ENCODE results near the gene CFAP61.
"Not testable (repeated sequence)": the region's sequence is repeated elsewhere in the genome, so short reads cannot be mapped to it uniquely, and the experiment has no call there.

CFAP61 gene

DNA sequence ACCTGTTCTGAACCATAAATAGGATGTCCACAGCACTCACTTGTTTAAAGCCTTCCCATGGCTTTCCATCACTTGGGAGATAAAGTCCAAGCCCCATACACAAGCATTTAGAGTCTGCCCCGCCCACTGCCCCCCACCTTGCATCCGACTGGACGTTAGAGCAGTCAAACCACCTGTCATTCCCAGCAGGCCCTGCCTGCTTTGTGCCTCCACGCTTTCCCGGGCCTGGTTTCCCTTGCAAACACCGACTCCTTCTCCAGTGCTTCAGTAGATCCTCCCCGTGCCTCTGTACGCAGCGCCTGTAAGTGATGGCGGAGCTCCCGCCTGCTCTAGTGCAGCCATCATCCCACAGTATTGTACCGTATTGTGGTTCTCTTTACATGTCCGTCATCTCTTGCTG lies 277.2 kb downstream of the CFAP61 start:
- Mint-ChIP-seq H3K36me3 (no peaks in the 10 kb centered on the region), H3K27ac (no peak overlapping the region), H3K4me1 (no peaks in the 10 kb centered on the region), H3K4me3 (no peak overlapping the region), H3K9me3 (no peaks in the 10 kb centered on the region)
- no peak for ATAC-seq
- DNase-seq (ENCODE audit: low spot score in 2 of 2) = no peak

DNA sequence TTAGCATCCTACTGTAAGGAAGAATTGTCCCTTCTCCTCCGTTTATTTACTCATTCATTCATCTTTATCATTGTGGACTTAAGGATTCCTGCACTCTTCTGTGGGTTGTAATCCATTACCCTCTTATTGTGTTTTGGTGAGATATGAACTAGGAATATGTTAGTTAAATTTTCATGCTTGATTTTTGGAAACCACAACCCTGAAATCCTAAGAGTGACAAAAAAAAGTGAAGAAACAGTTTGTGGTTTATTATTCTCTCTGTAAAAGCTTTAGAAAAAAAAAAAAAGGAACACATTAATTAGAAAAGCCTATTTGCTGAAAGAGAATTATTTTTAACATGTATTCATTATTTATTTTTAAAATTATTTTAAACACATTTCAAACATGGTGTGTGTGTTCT lies 278.8 kb downstream of the CFAP61 start:
- Mint-ChIP-seq H3K4me3 (no peak overlapping the region), H3K27ac (no peak overlapping the region), H3K36me3 (no peaks in the 10 kb centered on the region), H3K9me3 (no peaks in the 10 kb centered on the region), H3K4me1 (no peaks in the 10 kb centered on the region)
- ATAC-seq (no peak), DNase-seq (ENCODE audit: low spot score in 2 of 2) (no peak)

DNA sequence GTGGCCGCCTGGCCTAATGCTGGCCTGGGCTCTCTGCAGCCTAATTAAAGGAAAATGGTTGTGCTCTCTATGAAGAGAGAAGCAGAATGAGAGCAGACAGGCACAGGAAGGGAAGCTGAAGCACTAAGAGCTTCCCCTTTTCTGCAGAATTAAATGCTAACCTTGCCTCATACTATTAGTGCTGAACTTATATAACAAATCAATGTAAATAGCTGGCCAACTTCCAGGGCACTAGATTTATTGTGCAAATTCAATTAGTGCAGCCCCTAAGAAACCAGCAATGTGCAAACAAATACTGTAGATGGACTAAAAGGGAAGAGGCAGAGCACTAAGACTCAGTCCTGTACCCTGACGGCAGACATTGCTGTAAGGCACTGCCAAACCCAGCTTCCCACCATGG lies 279.5 kb downstream of the CFAP61 start:
- H3K9me3 Mint-ChIP-seq = no peaks in the 10 kb centered on the region
- DNase-seq (ENCODE audit: low spot score in 2 of 2) (no peak), ATAC-seq (no peak)
- H3K36me3 Mint-ChIP-seq = no peaks in the 10 kb centered on the region
- H3K27ac Mint-ChIP-seq = no peak overlapping the region
- no peaks in the 10 kb centered on the region for H3K4me1 Mint-ChIP-seq
- no peak overlapping the region for H3K4me3 Mint-ChIP-seq

DNA sequence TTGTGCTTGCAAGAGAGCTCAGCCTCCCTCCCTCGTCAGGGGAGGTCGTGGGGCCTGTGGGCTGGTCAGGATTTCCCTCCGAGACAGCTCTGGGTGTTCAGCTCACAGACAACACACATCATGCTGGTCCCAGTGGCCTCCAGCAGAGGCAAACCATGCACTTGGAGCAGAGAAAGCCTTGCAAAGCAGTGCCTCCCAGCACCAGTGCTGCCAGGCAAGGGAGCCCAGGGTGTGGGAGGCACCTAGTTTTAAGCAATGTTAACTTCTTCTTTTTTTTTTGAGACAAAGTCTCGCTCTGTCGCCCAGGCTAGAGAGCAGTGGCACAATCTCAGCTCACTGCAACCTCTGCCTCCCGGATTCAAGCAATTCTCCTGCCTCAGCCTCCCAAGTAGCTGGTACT lies 281.5 kb downstream of the CFAP61 start:
- no peak overlapping the region for H3K4me3 Mint-ChIP-seq
- no peaks in the 10 kb centered on the region for H3K36me3 Mint-ChIP-seq
- no peaks in the 10 kb centered on the region for H3K9me3 Mint-ChIP-seq
- H3K27ac Mint-ChIP-seq = no peak overlapping the region
- ATAC-seq (no peak), DNase-seq (ENCODE audit: low spot score in 2 of 2) (no peak)
- no peaks in the 10 kb centered on the region for H3K4me1 Mint-ChIP-seq

DNA sequence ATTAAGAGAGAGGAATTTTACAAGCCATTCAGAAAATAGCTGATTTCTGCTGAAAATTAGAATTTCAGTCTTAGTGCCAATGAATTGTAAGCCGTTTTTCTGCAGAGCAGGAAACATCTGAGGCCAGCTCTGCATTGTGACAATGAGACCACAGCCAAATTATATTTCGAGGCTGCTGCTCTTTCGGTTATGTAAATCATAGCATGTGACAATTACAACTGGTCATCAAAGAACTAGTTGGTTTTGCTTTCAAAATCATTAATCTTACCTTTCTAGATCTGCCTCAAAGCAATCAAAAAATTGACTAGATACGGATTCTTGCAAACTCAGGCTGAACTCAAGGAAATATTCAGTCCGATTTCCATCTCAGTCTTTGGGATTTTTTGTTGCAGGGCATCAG lies 282.2 kb downstream of the CFAP61 start:
- H3K27ac Mint-ChIP-seq = no peak overlapping the region
- H3K4me3 Mint-ChIP-seq = no peak overlapping the region
- no peaks in the 10 kb centered on the region for H3K9me3 Mint-ChIP-seq

DNA sequence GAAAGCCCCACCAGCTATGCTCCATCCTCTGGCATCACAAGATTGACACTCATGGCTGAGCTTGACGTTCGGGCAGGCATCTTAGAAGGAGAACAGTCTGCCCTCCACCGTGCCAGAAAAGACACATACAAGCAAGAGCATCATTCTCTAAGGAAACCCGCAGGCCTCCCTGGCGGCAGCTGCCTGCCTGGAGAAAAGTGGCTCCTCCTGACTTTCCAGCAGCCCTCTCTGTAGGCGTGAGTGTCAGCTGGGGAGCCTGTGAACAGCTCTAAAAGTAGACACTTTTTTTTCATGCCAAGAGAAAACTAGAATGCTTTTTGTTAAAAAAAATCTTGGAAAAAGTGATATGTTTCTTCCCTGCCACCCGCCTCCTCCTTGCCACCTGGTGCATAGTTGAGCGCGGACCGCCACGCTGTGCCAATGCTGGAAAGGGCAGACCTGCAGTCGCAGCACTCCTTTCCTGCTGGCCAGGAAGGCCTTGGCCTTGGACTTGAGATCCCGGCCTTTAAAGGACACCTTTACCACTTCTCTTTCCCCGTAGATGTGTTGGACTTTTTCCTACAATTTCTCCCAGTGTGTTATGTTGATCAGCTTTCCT lies 285.9 kb downstream of the CFAP61 start:
- H3K4me3 Mint-ChIP-seq = no peak overlapping the region
- no peak for DNase-seq (ENCODE audit: low spot score in 2 of 2)
- H3K9me3 Mint-ChIP-seq = no peaks in the 10 kb centered on the region
- H3K36me3 Mint-ChIP-seq = no peaks in the 10 kb centered on the region
- no peak overlapping the region for H3K27ac Mint-ChIP-seq
- ATAC-seq = no peak
- H3K4me1 Mint-ChIP-seq = no peaks in the 10 kb centered on the region

More for the DNA sequence above, 282.2 kb downstream of the CFAP61 start:
- DNase-seq (ENCODE audit: low spot score in 2 of 2) = no peak
- Mint-ChIP-seq H3K36me3 (no peaks in the 10 kb centered on the region), H3K4me1 (no peaks in the 10 kb centered on the region)
- ATAC-seq = no peak

DNA sequence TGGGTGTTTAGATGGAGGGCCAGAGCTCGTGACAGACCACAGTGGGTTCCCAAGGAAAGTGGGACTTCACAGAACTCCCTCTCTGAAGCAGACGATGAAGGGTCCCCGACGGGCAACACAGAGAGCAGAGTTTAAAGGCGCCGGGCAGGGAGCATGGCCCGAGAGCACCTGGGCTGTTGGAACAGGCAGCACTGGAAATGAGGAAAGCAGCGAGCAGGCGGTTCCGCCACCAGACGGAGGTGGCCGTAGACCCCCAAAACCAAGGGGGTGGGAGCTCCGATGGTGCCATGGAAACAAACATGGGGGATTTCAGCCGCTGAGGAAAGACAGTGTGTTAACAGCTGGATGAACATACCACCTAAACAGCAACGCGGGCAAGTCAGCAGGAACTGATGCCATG lies 288.1 kb downstream of the CFAP61 start:
- no peaks in the 10 kb centered on the region for H3K36me3 Mint-ChIP-seq
- H3K9me3 Mint-ChIP-seq = no peaks in the 10 kb centered on the region
- H3K4me3 Mint-ChIP-seq = no peak overlapping the region
- DNase-seq (ENCODE audit: low spot score in 2 of 2) = no peak
- ATAC-seq = no peak
- H3K27ac Mint-ChIP-seq = no peak overlapping the region
- H3K4me1 Mint-ChIP-seq = no peaks in the 10 kb centered on the region

DNA sequence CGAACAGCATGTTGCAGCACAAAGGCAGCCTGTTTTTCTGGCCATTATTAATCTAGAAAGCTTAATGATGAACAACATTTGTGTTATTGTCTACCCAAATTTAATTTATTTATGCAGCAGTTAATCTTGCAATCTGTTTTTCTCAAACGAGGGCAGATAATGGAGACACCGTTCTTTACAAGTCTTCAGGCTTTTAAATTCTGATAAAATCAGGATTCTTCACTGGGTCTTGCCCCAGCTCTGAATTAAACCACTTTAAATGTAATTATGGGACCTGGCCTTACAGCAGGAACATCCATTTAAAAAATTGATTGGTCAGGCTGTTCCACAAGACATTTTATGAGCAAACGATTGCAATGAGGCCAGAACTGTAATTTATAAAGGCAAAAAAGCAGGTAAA lies 289.0 kb downstream of the CFAP61 start:
- no peak for ATAC-seq
- H3K4me3 Mint-ChIP-seq = no peak overlapping the region
- H3K36me3 Mint-ChIP-seq = no peaks in the 10 kb centered on the region

DNA sequence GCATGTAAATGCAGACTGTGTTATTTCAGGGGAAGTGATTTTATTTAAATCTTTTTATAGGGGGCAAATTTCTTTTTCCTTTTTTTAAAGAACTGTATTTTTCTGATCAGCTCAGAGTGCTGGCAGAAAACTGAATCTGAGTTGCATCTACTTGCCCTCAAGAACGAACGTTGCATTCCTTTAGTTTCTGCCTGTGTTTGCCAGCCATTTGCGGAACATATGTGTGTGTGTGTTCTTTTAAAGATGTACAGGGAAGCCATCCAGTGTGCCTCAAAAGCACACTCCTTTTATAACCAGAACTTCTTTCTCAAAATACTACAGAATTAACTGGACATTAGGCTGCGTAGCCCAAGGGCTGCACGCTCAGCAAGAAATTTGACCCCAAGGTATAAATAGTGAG lies 289.7 kb downstream of the CFAP61 start:
- Mint-ChIP-seq H3K9me3 (no peaks in the 10 kb centered on the region), H3K4me3 (no peak overlapping the region), H3K4me1 (no peaks in the 10 kb centered on the region), H3K36me3 (no peaks in the 10 kb centered on the region), H3K27ac (no peak overlapping the region)
- DNase-seq (ENCODE audit: low spot score in 2 of 2) = no peak
- no peak for ATAC-seq

More for the DNA sequence above, 289.0 kb downstream of the CFAP61 start:
- Mint-ChIP-seq H3K9me3 (no peaks in the 10 kb centered on the region), H3K4me1 (no peaks in the 10 kb centered on the region), H3K27ac (no peak overlapping the region)
- DNase-seq (ENCODE audit: low spot score in 2 of 2) = no peak

DNA sequence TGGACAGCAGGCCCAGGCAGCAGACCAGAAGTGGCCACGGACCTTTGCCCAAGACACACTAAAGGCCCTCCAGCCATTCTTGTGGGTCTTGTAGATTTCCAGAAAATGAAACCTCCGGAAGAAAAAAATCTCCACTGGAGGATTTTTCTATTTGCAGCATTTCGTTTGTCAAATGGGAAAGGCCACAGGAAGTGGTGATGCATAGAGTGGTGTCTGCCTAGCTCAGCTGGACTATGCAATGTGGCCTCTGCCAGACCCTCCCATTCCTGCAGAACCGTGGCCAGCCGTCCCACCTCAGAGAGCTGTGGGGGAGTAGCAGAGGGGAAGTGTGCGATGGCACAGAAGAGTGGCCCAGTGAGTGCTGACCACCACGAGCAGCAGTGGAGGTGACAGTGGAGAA lies 291.6 kb downstream of the CFAP61 start:
- H3K4me3 Mint-ChIP-seq = no peak overlapping the region
- no peaks in the 10 kb centered on the region for H3K36me3 Mint-ChIP-seq
- no peak overlapping the region for H3K27ac Mint-ChIP-seq
- ATAC-seq (no peak), DNase-seq (ENCODE audit: low spot score in 2 of 2) (no peak)
- no peaks in the 10 kb centered on the region for H3K4me1 Mint-ChIP-seq
- no peaks in the 10 kb centered on the region for H3K9me3 Mint-ChIP-seq

DNA sequence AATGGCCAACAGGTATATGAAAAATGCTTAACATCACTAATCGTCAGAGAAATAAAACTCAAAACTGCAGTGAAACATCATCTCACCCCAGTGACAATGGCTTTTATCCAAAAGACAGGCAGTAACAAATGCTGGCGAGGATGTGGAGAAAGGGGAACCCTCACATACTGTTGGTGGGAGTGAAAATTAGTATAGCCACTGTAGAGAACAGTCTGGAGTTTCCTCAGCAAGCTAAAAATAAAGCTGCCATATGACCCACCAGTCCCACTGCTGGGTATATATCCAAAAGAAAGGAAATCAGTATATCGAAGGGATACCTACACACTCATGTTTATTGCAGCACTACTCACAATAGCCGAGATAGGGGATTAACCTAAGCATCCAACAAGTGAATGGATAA lies 292.1 kb downstream of the CFAP61 start:
- DNase-seq (ENCODE audit: low spot score in 2 of 2) = no peak
- Mint-ChIP-seq H3K9me3 (no peaks in the 10 kb centered on the region), H3K36me3 (no peaks in the 10 kb centered on the region), H3K27ac (no peak overlapping the region), H3K4me3 (no peak overlapping the region), H3K4me1 (no peaks in the 10 kb centered on the region)
- no peak for ATAC-seq

DNA sequence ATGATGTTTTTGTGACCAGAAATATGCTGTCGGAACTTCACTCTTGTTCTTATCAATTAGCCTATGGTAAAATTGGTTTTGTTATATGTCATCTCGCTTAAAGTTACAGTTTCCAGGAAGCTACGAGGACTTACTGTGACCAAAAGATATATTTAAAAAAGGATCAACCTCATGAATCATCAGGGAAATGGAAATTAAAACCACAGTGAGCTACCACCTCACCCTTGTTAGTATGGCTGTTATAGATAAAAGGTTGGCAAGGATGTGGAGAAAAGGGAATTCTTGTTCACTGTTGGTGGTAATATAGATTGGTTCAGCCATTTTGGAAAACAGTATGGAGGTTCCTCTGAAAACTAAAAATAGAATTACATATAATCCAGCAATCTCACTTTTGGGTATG lies 301.2 kb downstream of the CFAP61 start:
- DNase-seq (ENCODE audit: low spot score in 2 of 2) (no peak), ATAC-seq (no peak)
- Mint-ChIP-seq H3K9me3 (no peaks in the 10 kb centered on the region), H3K36me3 (no peaks in the 10 kb centered on the region), H3K4me1 (no peaks in the 10 kb centered on the region), H3K27ac (no peak overlapping the region), H3K4me3 (no peak overlapping the region)

DNA sequence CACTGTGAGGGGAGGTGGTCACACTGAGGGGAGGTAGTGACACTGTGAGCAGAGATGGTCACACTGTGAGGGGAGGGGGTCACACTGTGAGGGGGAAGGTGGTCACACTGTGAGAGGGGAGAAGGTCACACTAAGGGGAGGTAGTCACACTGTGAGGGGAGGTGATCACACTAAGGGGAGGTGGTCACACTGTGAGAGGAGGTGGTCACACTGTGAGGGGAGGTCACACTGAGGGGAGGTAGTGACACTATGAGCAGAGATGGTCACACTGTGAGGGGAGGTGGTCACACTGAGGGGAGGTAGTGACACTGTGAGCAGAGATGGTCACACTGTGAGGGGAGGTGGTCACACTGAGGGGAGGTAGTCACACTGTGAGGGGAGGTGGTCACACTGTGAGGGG lies 303.2 kb downstream of the CFAP61 start:
- not testable (repeated sequence) for H3K36me3 Mint-ChIP-seq; H3K27ac Mint-ChIP-seq; DNase-seq (ENCODE audit: low spot score in 2 of 2); ATAC-seq; H3K9me3 Mint-ChIP-seq; H3K4me3 Mint-ChIP-seq
- H3K4me1 Mint-ChIP-seq = peaks cover 12% of the 10 kb centered on the region

DNA sequence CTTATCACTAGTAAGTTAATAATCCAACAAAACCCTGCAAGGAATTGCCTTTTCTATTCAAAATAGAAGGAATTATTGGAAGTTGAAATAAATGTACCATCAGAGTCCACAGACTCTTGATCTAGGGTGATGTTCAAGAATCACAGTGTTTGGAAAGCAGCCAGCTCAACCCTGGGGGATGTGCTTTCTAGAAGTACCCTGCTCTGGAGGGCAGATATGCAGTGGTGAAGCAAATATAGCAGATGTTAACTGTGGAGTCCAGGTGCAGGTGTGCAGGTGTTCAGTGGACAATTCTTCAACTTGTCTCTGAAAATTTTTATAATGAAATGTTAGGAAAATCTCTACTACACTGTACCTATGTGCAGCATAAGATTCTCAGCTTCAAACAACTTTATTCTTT lies 306.5 kb downstream of the CFAP61 start:
- Mint-ChIP-seq H3K4me3 (no peak overlapping the region), H3K4me1 (peaks cover 30% of the 10 kb centered on the region), H3K27ac (no peak overlapping the region), H3K36me3 (no peaks in the 10 kb centered on the region), H3K9me3 (no peaks in the 10 kb centered on the region)
- DNase-seq (ENCODE audit: low spot score in 2 of 2) = no peak
- ATAC-seq = no peak

DNA sequence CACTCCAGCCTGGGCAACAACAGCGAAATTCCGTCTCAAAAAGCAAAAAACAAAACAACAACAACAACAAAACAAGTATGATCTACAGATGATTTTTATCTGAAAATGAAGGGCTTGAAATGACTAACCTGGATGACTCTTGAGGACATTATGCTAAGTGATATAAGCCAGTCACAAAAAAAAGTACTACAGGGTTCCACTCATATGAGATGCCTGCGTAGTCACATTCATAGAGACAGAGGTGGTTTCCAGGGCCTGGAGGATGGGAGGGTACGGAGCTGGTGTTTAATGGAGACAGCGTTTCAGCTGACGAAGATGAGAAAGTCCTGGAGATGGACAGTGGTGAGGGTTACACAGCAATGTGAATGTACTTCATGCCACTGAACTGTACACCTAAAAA lies 307.3 kb downstream of the CFAP61 start:
- Mint-ChIP-seq H3K4me1 (peaks cover 30% of the 10 kb centered on the region), H3K36me3 (peaks cover under 1% of the 10 kb centered on the region), H3K4me3 (peak overlapping the region; percentile 47), H3K27ac (no peak overlapping the region), H3K9me3 (no peaks in the 10 kb centered on the region)
- DNase-seq (ENCODE audit: low spot score in 2 of 2) = no peak
- ATAC-seq = peak; percentile 66

DNA sequence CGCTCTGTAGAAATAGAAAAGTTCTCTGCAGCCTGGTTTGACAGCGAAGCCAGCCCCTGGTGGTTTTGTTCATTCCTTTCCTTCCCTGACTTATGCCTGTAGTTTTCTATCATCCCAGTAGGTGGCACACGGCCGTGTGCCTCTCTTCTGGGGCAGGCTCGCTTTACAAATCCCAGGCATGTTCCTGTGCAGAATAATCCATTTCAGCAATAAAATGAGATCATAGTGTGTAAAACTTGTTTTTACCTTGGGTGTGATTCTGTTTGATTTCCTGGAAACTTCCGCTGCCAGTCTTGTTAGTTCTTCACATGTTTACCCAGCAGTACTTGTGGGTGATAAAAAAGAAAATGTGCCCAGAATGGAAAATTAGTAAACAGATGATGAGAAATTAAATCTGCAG lies 308.1 kb downstream of the CFAP61 start:
- DNase-seq (ENCODE audit: low spot score in 2 of 2) = no peak
- peak; percentile 79 for ATAC-seq
- H3K4me1 Mint-ChIP-seq = peaks cover 30% of the 10 kb centered on the region
- no peak overlapping the region for H3K27ac Mint-ChIP-seq
- H3K36me3 Mint-ChIP-seq = peaks cover 6% of the 10 kb centered on the region
- peak overlapping the region; percentile 47 for H3K4me3 Mint-ChIP-seq
- H3K9me3 Mint-ChIP-seq = no peaks in the 10 kb centered on the region
